T-helper 22 cell (primary cell): Measurements from ENCODE around the gene KRTAP10-10.
"Not testable (repeated sequence)": the region's sequence is repeated elsewhere in the genome, so short reads cannot be mapped to it uniquely, and the experiment has no call there.

Source experiments
- DNase-seq: peaks from one replicate; pipeline ENCODE4 v3.0.0-alpha.2; 2020; ENCODE audit warnings: low read depth

Gene KRTAP10-10, protein sequence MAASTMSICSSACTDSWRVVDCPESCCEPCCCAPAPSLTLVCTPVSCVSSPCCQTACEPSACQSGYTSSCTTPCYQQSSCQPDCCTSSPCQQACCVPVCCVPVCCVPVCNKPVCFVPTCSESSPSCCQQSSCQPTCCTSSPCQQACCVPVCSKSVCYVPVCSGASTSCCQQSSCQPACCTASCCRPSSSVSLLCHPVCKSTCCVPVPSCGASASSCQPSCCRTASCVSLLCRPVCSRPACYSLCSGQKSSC

DNA sequence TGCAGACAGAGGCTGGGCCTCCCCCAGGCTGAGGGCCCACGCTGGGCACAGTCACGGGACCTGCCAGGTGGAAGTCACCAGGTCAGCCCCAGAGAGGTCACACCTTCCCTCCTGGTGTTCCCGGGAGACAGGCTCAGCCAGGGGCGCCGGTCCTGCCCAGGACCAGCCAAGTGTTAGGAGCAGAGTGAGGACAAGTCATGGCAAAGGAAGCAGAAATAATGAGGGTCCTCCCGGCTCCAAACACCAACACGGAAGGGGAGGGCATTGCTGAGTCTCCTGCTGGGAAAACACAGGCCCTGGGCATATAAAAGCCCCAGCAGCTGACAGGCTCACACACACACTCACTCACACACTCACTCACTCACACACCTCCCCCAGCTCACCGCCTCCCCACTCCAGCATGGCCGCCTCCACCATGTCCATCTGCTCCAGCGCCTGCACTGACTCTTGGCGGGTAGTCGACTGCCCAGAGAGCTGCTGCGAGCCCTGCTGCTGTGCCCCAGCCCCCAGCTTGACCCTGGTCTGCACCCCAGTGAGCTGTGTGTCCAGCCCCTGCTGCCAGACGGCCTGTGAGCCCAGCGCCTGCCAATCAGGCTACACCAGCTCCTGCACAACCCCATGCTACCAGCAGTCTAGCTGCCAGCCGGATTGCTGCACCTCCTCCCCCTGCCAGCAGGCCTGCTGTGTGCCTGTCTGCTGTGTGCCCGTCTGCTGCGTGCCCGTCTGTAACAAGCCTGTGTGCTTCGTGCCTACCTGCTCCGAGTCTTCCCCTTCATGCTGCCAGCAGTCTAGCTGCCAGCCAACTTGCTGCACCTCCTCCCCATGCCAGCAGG is at the start of gene KRTAP10-10:
Gene KRTAP10-10, plus strand, starts transcription at position 339 of the 833 bp plus-strand sequence. Its CDS starts 62 bp downstream, at position 401.
- DNase-seq = no peak

DNA sequence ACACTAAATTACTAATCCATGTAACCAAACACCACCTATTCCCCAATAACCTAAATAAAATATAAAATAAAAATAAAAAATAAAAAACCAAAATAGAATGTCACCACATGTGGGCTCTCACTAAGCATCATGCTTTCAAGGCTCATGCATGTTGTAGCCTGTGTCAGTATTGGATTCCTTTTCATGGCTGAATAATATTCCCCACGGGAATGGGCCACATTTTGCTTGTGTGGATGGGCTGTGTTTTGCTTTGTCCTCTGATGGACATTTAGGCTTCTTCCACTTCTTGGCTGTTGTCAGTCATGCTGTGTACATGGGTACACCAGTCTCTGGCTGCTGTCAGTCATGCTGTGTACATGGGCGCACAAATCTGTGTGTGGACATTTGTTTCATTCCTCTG is 48.1 kb upstream of the KRTAP10-10 start:
- DNase-seq = no peak

- no peak for DNase-seq
These were observed 47.4 kb upstream of the KRTAP10-10 start for GRCh38 chr21:44589586-44590305.

DNA sequence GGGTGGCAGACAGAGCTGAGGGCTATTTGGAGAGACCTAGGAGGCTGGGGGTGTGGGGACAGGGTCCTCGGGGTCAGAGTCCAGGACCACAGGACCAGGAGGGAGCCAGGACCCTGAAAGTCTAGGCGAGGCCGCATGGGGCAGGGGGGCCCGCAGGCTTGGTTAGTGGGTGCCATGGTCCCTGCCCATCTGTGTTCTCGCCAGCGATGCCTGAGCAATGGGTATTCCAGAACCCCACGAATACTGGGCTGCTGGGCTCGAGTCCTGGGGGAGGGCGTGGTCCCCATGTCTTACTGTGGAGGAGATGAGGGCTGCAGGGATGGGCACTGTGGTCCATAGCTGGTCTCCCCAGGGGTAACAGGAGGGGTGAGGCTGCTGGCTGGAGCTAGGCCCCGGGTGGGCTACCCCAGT is 46.8 kb upstream of the KRTAP10-10 start:
- no peak for DNase-seq

GRCh38 chr21:44590897-44591800 is 46.0 kb upstream of the KRTAP10-10 start:
- not testable (repeated sequence) for DNase-seq

DNA sequence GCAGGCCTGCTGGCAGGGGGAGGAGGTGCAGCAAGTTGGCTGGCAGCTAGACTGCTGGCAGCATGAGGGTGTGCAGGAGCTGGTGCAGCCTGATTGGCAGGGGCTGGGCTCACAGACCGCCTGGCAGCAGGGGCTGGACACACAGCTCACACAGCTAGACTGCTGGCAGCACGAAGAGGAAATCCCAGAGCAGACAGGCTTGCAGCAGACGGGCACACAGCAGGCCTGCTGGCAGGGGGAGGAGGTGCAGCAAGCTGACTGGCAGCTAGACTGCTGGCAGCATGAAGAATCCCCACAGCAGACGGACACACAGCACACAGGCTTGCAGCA is 45.4 kb upstream of the KRTAP10-10 start:
- not testable (repeated sequence) for DNase-seq

GRCh38 chr21:44592446-44593311 is 44.5 kb upstream of the KRTAP10-10 start, which contains the start of gene KRTAP10-6:
KRTAP10-6 (minus strand) TSS chr21:44592505; CDS start chr21:44592484, 21 bp downstream.
- DNase-seq = no peak

GRCh38 chr21:44593598-44594405 is 43.4 kb upstream of the KRTAP10-10 start:
- no peak for DNase-seq

GRCh38 chr21:44594406-44594916 is 42.7 kb upstream of the KRTAP10-10 start:
- no peak for DNase-seq

DNA sequence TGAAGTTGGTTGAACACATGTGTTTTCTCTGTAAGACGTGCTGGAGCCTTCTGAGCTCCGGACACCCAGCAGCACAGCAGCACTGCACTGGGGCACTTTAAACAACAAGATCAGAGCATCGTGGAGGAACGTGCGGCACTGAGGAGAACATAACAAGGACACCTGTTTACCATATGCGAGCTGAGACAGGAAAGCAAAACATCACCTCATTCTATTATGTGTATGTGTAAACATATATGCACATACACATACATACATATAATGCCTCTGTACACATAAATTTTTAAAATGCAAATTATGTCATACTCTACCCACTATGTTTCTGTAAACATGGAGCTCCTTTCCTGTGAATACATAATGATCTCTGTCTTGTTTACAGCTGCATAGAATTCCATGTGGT is 41.6 kb upstream of the KRTAP10-10 start:
- DNase-seq = no peak

DNA sequence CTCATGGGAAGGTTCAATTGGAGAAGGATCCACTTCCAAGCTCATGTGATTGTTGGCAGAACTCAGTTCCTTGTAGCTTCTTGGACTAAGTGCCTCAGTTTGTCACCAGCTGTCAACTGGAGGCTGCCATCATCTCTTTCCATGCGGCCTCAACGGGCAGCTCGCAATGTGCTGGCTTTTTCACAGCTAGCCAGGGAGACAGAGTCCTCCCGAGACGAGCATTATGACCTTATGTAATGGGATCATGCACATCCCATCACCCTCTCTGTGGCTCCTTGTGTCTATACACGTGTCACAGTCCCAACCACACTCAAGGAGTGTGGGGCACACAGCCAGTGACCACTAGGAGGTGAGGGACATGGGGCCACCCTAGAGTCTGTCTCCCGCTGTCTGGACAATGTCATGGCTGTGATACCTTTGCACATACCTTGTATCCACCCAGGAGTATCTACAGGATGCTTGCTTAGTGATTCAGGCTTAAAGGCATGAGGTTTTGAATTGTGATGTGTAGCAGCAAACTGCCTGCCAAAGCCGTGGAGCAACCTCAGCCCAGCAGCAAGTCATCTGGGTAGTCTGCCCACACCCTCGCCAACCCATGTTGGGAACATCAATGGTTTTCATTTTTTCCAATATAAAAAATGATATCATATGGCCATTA is 41.0 kb upstream of the KRTAP10-10 start:
- no peak for DNase-seq

DNA sequence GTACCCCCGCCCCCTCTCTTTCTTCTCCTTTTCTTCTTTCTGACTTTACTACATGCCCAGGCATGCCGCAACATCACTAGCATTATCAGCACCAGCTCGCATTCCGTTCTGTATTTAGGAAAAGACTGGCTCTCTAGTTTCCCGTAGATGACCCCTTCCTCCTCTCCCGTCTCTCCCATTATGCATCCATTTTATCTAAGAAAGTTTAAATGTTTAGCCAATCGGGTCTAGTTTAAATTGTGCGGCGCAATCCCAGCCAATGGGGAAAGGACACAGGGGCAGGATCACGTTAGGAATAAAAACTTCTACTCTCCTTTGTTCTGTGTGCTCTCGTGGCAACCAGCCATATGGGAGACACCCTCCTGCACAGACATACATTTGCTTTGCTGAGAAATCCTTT is 39.1 kb upstream of the KRTAP10-10 start:
- no peak for DNase-seq

DNA sequence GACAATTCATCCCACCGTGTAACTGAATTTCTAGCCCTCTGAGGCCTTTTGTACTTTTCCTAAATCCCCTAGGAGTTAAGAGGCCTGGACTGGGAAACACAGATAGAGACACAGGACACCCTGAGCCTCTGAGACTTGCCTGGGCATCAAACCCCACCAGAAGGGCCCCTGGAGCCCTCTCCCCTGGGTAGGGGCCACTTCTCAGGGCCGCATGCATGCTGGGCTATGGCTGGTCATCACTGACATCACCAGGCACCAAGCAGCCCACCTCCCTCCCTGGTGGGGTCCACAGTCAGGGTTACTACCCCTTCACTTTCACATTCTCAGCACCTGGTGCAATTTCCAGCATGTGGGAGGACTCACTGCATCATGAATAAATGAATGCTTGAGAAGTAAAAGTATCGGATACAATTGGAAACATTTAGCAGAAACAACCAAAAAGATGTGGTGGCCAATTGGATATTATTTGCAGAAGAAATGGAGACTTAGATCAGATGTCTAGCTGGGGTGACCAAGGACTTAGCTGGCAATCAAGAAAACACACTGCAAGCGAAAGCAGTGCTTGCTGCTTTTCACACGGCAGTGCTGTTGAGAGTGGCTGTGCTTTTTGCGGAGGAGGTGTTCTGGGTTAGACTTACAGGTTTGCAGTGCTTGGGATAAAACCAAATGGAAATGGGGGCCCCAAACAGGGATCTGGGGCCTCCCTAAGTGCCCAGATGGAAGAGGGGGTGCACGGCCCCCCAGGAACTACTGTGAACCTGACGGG is 37.7 kb upstream of the KRTAP10-10 start:
- no peak for DNase-seq

- not testable (repeated sequence) for DNase-seq
These were observed 36.8 kb upstream of the KRTAP10-10 start, which contains the start of gene KRTAP10-7 for GRCh38 chr21:44600118-44600978. KRTAP10-7 (plus strand) TSS chr21:44600597; CDS start chr21:44600622, 25 bp downstream.

DNA sequence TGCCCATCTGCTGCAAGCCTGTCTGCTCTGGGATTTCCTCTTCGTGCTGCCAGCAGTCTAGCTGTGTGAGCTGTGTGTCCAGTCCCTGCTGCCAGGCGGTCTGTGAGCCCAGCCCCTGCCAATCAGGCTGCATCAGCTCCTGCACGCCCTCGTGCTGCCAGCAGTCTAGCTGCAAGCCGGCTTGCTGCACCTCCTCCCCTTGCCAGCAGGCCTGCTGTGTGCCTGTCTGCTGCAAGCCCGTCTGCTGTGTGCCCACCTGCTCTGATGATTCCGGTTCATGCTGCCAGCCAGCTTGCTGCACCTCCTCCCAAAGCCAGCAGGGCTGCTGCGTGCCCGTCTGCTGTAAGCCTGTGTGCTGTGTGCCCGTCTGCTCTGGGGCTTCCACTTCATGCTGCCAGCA is 36.1 kb upstream of the KRTAP10-10 start:
- not testable (repeated sequence) for DNase-seq

- no peak for DNase-seq
These were observed 35.3 kb upstream of the KRTAP10-10 start for GRCh38 chr21:44601596-44602462.
